ENCODE data around the gene IL12RB1.
"Not testable (repeated sequence)": the region's sequence is repeated elsewhere in the genome, so short reads cannot be mapped to it uniquely, and the experiment has no call there.

The IL12RB1 gene

GRCh38 chr19:18044825-18045304, 41.9 kb downstream of the IL12RB1 start:
- DNase-seq: peak; percentile 49

DNA sequence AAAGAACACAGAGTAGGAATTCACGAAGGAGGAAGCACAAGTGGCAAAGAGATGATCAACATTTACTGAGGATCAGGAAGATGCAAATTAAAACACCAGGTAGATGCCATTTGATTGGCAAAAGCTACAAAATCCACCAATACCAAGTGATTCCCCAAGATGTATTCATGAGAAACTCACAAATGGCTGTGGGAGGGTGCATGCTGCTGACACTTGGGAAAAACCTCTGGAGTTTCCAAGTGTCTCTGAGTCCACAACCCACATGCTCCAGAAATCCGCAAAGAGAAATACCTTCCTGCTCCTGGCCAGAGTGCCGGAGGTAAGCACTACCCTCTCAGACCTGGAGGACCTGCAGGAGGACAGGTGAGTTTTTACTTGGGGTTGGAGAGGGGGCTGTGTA, 43.1 kb downstream of the IL12RB1 start:
- DNase-seq: no peak

DNA sequence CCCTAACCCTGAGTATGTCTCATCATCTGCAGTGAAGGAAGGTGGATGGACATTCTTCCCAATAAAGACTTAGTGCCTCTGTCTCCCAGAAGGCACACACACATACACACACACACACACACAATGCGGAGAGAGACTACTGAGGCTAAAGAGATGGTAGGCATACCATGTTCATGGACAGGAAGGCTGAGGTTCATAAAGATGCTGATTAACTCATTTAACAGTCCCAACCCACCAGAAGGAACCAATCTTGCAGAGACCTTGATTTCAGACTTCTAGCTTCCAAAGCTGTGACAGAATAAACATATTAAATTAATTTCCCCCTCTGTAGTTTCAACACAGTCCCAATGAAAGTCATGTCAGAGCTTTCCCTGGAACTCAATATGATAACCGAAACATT, 45.7 kb downstream of the IL12RB1 start:
- no peak for DNase-seq

DNA sequence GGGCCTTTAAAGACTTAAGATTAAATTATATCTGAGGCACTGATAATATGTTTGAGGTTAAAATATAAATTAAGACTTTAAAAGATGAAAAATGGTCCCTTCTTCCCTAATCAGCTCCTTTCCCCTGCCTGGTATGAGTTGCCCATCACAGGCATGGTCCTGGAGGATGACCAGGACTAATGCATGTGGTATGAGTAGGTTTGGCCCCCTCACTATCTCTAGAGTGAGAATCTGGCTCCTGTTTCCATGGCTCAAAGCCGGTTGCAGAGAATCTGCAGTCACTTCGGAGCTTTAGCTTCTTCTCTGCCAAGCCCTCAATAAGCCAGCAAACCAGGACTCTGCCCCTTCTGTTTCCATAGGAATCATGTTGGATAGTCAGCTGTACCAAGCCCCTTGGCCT, 54.6 kb downstream of the IL12RB1 start:
- not testable (repeated sequence) for DNase-seq

DNA sequence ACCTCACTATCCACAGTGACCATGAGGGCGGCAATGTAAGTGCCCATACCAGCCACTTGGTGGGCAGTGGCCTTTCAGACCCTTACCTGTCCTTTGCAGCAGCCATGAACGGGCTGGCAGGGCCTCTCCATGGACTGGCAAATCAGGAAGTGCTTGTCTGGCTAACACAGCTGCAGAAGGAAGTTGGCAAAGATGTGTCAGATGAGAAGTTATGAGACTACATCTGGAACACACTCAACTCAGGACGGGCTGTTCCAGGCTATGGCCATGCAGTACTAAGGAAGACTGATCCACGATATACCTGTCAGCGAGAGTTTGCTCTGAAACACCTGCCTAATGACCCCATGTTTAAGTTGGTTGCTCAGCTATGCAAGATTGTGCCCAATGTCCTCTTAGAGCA, 55.3 kb downstream of the IL12RB1 start:
- not testable (repeated sequence) for DNase-seq

DNA sequence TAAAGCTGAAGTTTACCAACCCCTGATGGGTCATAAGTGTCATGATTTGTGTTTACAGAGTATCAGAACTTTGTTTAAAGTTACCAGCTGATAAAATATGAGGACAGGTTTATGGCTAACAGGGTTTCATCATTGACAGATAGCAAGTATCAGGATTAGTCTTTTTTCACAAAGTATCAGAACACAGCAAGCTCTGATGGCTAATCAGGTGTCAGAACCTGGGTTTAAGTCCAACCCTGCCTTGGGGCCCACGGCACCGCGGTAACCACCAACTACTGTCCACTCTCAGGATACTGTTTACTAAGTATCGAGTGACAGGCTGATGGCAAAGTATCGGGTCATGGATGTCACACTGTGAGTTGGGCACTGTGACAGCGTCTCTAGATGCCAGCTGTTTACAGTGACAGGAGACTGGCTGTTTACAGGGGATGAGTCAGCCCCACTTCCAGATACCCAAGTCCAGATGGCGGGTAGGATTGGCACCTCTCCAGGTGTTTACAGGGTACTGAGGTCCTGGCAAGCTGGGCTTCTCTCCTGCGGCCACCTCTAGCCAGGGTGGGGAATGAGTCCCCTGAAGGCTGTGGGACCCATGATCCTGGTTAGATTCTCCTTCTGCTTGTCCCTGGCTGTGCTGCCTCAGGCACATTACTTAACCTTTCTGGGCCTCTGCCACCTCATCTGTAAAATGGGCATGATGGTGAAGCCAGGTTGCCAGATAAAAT, 57.0 kb downstream of the IL12RB1 start:
- no peak for DNase-seq

GRCh38 chr19:18027151-18027550, 59.6 kb downstream of the IL12RB1 start:
- no peak for DNase-seq

DNA sequence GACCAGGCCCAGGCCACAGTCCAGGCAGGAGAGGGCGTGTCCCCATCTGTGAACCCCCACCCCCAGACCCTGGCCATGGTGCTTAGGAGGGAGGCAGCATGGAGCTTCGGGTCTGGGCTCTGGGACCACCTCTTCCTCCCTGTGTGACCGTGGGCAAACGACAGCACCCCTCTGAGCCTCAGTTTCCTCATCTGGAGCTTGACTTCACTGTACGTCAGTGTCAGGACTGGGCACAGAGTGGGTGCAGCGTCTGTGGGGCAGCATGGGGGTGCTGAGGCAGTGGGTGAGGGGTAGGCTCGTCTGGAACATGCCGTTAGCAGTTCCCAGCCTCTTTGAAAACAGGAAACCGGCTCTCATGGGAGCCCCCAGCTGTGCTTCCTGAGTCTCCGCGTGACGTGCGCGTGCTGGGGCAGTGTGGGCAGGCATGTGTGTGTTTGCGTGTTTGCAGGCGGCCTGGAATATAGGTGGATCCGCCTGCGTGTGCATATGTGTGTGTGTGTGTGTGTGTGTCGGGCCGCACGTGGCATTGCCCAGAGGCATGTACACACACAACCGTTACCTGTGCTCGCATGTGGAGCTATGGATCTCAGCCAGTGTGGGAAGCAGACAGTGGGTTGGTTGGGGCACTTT, 63.0 kb downstream of the IL12RB1 start:
- DNase-seq: peak; percentile 71

GRCh38 chr19:18021121-18021755, 65.5 kb downstream of the IL12RB1 start:
- peak; percentile 69 for DNase-seq

- no peak for DNase-seq
These were observed 66.3 kb downstream of the IL12RB1 start for GRCh38 chr19:18020212-18021085.

- DNase-seq: no peak
These were observed 69.3 kb downstream of the IL12RB1 start for GRCh38 chr19:18017275-18018083.

DNA sequence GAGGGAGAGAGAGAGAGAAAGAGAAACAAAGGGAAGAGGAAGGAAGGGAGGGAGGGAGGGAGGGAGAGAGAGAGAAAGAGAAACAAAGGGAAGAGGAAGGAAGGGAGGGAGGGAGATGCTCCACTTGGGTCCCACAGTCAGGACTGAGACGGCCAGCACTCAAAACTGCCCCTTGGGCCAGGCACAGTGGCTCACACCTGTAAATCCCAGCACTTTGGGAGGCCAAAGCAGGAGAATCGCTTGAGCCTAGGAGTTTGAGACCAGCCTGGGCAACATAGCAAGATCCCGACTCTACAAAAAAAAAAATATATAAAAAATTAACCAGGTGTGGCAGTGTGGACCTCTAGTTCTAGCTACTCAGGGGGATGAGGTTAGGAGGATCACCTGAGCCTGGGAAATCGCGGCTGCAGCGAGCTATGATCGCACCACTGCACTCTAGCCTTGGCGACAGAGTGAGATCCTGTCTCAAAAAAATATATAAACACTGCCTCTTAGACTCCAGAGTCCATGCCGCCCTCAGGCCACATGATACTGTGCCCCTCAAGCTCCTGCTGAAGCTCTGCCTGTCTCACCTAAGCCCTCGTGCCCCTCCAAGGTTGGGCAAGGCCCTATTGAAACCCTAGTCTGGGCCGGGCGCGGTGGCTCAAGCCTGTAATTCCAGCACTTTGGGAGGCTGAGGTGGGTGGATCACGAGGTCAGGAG, 70.4 kb downstream of the IL12RB1 start:
- DNase-seq: no peak

- DNase-seq: peak; percentile 37
These were observed 72.5 kb downstream of the IL12RB1 start for GRCh38 chr19:18014197-18014596.

GRCh38 chr19:18013210-18014111, 73.3 kb downstream of the IL12RB1 start:
- no peak for DNase-seq

DNA sequence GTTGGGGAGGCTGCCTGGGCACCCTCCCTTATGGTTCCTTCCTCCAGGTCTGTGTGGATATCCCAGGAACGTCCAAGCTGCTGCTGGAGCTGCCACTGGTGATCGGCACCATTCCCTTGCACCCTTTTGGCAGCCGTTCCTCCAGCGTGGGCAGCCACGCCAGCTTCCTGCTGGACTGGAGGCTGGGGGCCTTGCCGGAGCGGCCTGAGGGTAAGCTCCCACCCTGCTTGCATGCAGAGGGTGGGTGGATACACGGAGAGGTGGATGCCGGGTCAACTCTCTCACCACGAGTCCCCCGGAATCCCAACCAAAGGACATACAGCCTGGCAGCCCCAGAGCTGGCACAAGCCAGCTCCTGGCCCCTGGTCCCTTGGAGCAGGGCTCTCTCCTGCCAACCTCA, 76.6 kb downstream of the IL12RB1 start:
- DNase-seq: no peak

GRCh38 chr19:18009412-18010066, 77.2 kb downstream of the IL12RB1 start:
- DNase-seq: no peak

Measured in effector CD8-positive, alpha-beta T cell (primary cell).